Measurements from ENCODE around the gene CNTNAP2.

The CNTNAP2 gene

GRCh38 chr7:147509541-147510200 lies 1393.1 kb downstream of the CNTNAP2 start:
- Histone ChIP-seq H3K4me3 (ENCODE audit: low read depth in 1 of 2, low read length in 2 of 2) (no peak overlapping the region), H2AFZ (ENCODE audit: low read depth, low read length) (no peak overlapping the region), H3K4me2 (ENCODE audit: insufficient read depth, low read length) (no peak overlapping the region), H4K20me1 (ENCODE audit: insufficient read depth, low read length) (no peaks in the 10 kb centered on the region), H3K27ac (ENCODE audit: low read length) (no peak overlapping the region), H3K36me3 (ENCODE audit: insufficient read depth, low read length) (no peaks in the 10 kb centered on the region), H3K4me1 (ENCODE audit: insufficient read depth, low read length) (no peaks in the 10 kb centered on the region), H3K79me2 (ENCODE audit: insufficient read depth, low read length) (no peaks in the 10 kb centered on the region), H3K9ac (ENCODE audit: low read depth, low read length) (no peak overlapping the region), H3K27me3 (ENCODE audit: insufficient read depth, low read length, poor library complexity) (no peaks in the 10 kb centered on the region), H3K9me3 (ENCODE audit: insufficient read depth, low read length, severe bottlenecking) (no peaks in the 10 kb centered on the region)
- TF ChIP-seq EZH2 (IDR thresholded peaks at IDR 0.05; ENCODE audit: borderline replicate concordance, low read depth, low read length, severe bottlenecking): no peak
- TF ChIP-seq CTCF (IDR thresholded peaks at IDR 0.05; ENCODE audit: borderline replicate concordance, extremely low read depth, low read length, poor library complexity, severe bottlenecking): no peak
- DNase-seq (no peak), ATAC-seq (ENCODE audit: insufficient read depth, low read depth) (no peak)

- H3K27me3 ChIP-seq (ENCODE audit: insufficient read depth, low read length, poor library complexity): no peaks in the 10 kb centered on the region
- no peak overlapping the region for H3K27ac ChIP-seq (ENCODE audit: low read length)
- DNase-seq (no peak), ATAC-seq (ENCODE audit: insufficient read depth, low read depth) (no peak)
- H3K4me1 ChIP-seq (ENCODE audit: insufficient read depth, low read length): no peaks in the 10 kb centered on the region
- H4K20me1 ChIP-seq (ENCODE audit: insufficient read depth, low read length): no peaks in the 10 kb centered on the region
- no peaks in the 10 kb centered on the region for H3K9me3 ChIP-seq (ENCODE audit: insufficient read depth, low read length, severe bottlenecking)
- no peaks in the 10 kb centered on the region for H3K36me3 ChIP-seq (ENCODE audit: insufficient read depth, low read length)
- no peak overlapping the region for H3K4me2 ChIP-seq (ENCODE audit: insufficient read depth, low read length)
- no peak overlapping the region for H3K9ac ChIP-seq (ENCODE audit: low read depth, low read length)
- no peaks in the 10 kb centered on the region for H3K79me2 ChIP-seq (ENCODE audit: insufficient read depth, low read length)
- TF ChIP-seq EZH2 (IDR thresholded peaks at IDR 0.05; ENCODE audit: borderline replicate concordance, low read depth, low read length, severe bottlenecking) (no peak), CTCF (IDR thresholded peaks at IDR 0.05; ENCODE audit: borderline replicate concordance, extremely low read depth, low read length, poor library complexity, severe bottlenecking) (no peak)
- no peak overlapping the region for H2AFZ ChIP-seq (ENCODE audit: low read depth, low read length)
- H3K4me3 ChIP-seq (ENCODE audit: low read depth in 1 of 2, low read length in 2 of 2): no peak overlapping the region
These were observed 1393.6 kb downstream of the CNTNAP2 start for GRCh38 chr7:147510201-147510542.

DNA sequence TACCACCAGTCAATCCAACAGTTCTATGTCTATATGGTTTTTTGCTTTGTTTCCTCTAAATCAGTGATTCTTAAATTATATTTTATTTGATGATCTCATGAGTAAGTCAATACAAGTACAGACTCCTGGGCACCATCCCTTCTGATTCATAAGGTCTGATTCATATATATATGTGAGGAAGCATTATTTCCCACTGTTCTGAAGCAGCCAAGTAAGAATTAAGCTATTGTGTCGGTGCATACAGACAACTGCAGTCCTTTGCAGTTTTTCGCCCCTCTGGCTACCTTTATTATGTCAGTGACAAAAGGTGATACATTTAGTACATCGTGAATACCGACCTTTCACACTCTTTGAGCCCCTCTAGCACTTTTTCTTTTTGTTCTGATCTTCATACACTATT lies 1394.3 kb downstream of the CNTNAP2 start:
- Histone ChIP-seq H3K79me2 (ENCODE audit: insufficient read depth, low read length) (no peaks in the 10 kb centered on the region), H3K4me2 (ENCODE audit: insufficient read depth, low read length) (no peak overlapping the region), H3K4me3 (ENCODE audit: low read depth in 1 of 2, low read length in 2 of 2) (no peak overlapping the region), H3K4me1 (ENCODE audit: insufficient read depth, low read length) (no peaks in the 10 kb centered on the region), H3K27me3 (ENCODE audit: insufficient read depth, low read length, poor library complexity) (no peaks in the 10 kb centered on the region), H4K20me1 (ENCODE audit: insufficient read depth, low read length) (no peaks in the 10 kb centered on the region), H3K9ac (ENCODE audit: low read depth, low read length) (no peak overlapping the region), H2AFZ (ENCODE audit: low read depth, low read length) (no peak overlapping the region), H3K9me3 (ENCODE audit: insufficient read depth, low read length, severe bottlenecking) (no peaks in the 10 kb centered on the region), H3K36me3 (ENCODE audit: insufficient read depth, low read length) (no peaks in the 10 kb centered on the region), H3K27ac (ENCODE audit: low read length) (no peak overlapping the region)
- ATAC-seq (ENCODE audit: insufficient read depth, low read depth): no peak
- no peak for TF ChIP-seq EZH2 (IDR thresholded peaks at IDR 0.05; ENCODE audit: borderline replicate concordance, low read depth, low read length, severe bottlenecking)
- no peak for TF ChIP-seq CTCF (IDR thresholded peaks at IDR 0.05; ENCODE audit: borderline replicate concordance, extremely low read depth, low read length, poor library complexity, severe bottlenecking)
- no peak for DNase-seq
